ENCODE data around the gene MRAP. TPM values are rescaled to one million over a fixed set of nuclear protein-coding genes. Genes with fewer than 3 reads are reported as not detected.

Gene MRAP
- total and polyA plus RNA-seq, 10 of the 15 experiments (the other 5 are each of a cell fraction or from before 2014, with no cell fraction given), result 0.34 to 1.2 TPM; not detected in 8

GRCh38 chr21:32270748-32271147 lies 27.9 kb upstream of the MRAP start (continued):
- no peak for TF ChIP-seq NFXL1 (IDR thresholded peaks at IDR 0.05; ENCODE audit: borderline replicate concordance)
- no peak for TF ChIP-seq SREBF1 (IDR thresholded peaks at IDR 0.05; ENCODE audit: low read length)
- no peak for TF ChIP-seq POU2F2 (IDR thresholded peaks at IDR 0.05; ENCODE audit: borderline replicate concordance, low read depth, low read length)
- TF ChIP-seq RB1 (IDR thresholded peaks at IDR 0.05; ENCODE audit: borderline replicate concordance), result no peak
- no peak for TF ChIP-seq IRF5 (IDR thresholded peaks at IDR 0.05; ENCODE audit: borderline replicate concordance)

GRCh38 chr21:32276671-32277070 lies 22.0 kb upstream of the MRAP start:
- H3K4me3 ChIP-seq, result no peak overlapping the region
- no peaks in the 10 kb centered on the region for H3K27me3 ChIP-seq (replicated peaks in 1 of 2; ENCODE audit: control insufficient read depth in 2 of 2, insufficient read depth in 2 of 2, low read length in 1 of 2)
- FAIRE-seq (no peak), DNase-seq (ENCODE audit: low read depth, low spot score) (no peak), ATAC-seq (no peak)
- H3K9ac ChIP-seq (ENCODE audit: control insufficient read depth, insufficient read depth, low read length), result no peak overlapping the region
- RAD21 ChIA-PET (ENCODE audit: unreplicated experiment), result no interaction called here
- no peak overlapping the region for H3K27ac ChIP-seq (ENCODE audit: control insufficient read depth, insufficient read depth)
- SMC1A ChIA-PET (ENCODE audit: uncharacterized antibody, unreplicated experiment), result no interaction called here
- intact Hi-C loops (cut with micrococcal nuclease; ENCODE audit: unreplicated experiment) (no loop called here), in situ Hi-C loops (cut with MboI) (no loop called here)
- no peak for TF ChIP-seq BACH1 (IDR thresholded peaks at IDR 0.05; ENCODE audit: borderline replicate concordance)
- TF ChIP-seq ZNF622 (IDR thresholded peaks at IDR 0.05), result no peak
- no peak for TF ChIP-seq GATAD2B (conservative IDR thresholded peaks at IDR 0.05; ENCODE audit: low read depth)
- TF ChIP-seq MTA3 (IDR thresholded peaks at IDR 0.05; ENCODE audit: borderline replicate concordance, low read length), result no peak
- no peak for TF ChIP-seq CUX1 (IDR thresholded peaks at IDR 0.05; ENCODE audit: insufficient replicate concordance, low read depth, low read length)
- no peak for TF ChIP-seq TCF3 (IDR thresholded peaks at IDR 0.05; ENCODE audit: borderline replicate concordance, insufficient read depth, low read depth, low read length)
- no peak for TF ChIP-seq HDGF (IDR thresholded peaks at IDR 0.05)
- no peak for TF ChIP-seq FOS (IDR thresholded peaks at IDR 0.05; ENCODE audit: borderline replicate concordance, extremely low read depth, insufficient read length)
- BruUV-seq (replicated peaks), result no TSS peak
- H3K4me1 ChIP-seq (ENCODE audit: control insufficient read depth, insufficient read depth, low read length), result peaks cover 5% of the 10 kb centered on the region; the same call in 1 of the 2 replicates
- H3K9me3 ChIP-seq (replicated peaks; ENCODE audit: control insufficient read depth, insufficient read depth, low read length), result no peaks in the 10 kb centered on the region
- CTCF ChIA-PET, result interaction anchor here (0.6 kb wide), 1 partner anchor 18 kb away, joined by 4 read pairs; no protein-coding TSS in a partner anchor
- POLR2A ChIA-PET, result interaction anchor here (0.6 kb wide), 1 partner anchor 1038 kb away, joined by 3 read pairs; no protein-coding TSS in a partner anchor
- H4K20me1 ChIP-seq (ENCODE audit: control insufficient read depth, insufficient read depth), result no peaks in the 10 kb centered on the region
- peaks cover 2 to 4% of the 10 kb centered on the region in 2 experiments; a peak in 2 of 4 replicates for H3K36me3 ChIP-seq (ENCODE audit: control insufficient read depth in 2 of 2, insufficient read depth in 2 of 2, low read length in 1 of 2)
- H2AFZ ChIP-seq (ENCODE audit: control insufficient read depth, low read depth, low read length), result no peak overlapping the region
- 97% methylated on average over 4 of the region's 4 CpGs for WGBS (ENCODE audit: insufficient coverage, insufficient replicate concordance, low lambda C conversion rate, missing lambda C conversion rate)
- no peak overlapping the region for H3K4me2 ChIP-seq (ENCODE audit: control insufficient read depth, insufficient read depth)
- peaks cover 14% of the 10 kb centered on the region for H3K79me2 ChIP-seq (ENCODE audit: control insufficient read depth, insufficient read depth, low read length)
